Hippocampal formation (tissue), 2 donors: ENCODE measurements around the gene REN.
A peak's percentile ranks its signal among the peaks of the same experiment; 100 is the strongest.

Experiments used
- DNase-seq, 2 donors: peaks; one replicate each; lab custom pipeline; 2025; lab: John Stamatoyannopoulos, UW

The REN gene

GRCh38 chr1:204166219-204166618 lies at the start of gene REN:
TSS of gene REN (minus strand) at chr1:204166337. CDS start at chr1:204166293, 44 bp downstream.
- DNase-seq, result no peak

GRCh38 chr1:204213668-204214662 lies 47.8 kb upstream of the REN start, which contains the start of gene GOLT1A:
TSS of gene GOLT1A (minus strand) at chr1:204213988. CDS start at chr1:204213906, 82 bp downstream.
- DNase-seq, result peak; percentile 50 to 72

DNA sequence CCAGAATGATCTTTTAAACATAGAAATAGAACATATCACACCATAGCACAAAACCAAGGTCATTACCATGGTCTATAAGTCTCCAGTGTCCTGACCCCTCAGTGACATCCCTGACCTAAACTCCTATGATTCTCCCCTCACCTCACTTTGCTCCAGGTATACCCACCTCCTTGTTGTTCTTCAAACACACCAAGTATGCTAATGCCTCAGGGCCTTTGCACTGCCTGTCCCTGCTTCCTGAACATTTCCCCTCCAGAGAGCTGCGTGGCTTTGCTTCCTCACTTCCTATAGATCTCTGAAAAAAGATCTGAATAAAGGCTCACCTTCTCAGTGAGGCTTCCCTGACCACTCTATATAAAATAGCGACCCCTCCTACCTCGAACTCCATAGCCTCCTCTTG lies 46.6 kb upstream of the REN start:
- DNase-seq, result no peak

DNA sequence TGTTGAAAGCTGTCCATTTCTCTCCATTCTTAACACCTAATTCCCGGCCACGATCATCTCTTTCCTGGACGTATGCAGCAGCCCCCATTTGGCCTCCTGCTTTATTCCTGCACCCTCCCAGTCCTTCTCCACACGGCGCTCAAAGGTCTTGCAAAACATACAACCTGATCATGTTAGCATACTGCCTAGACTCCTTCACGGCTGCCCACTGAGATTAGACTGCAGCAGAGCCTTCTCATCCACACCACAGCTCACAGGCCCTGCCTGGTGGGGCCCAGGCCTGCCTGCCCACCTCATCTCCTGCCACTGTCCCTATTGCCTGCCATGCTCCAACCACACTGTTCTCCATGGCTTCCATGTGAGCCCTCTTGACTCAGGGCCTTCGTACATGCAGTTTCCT lies 44.9 kb upstream of the REN start:
- no peak for DNase-seq

DNA sequence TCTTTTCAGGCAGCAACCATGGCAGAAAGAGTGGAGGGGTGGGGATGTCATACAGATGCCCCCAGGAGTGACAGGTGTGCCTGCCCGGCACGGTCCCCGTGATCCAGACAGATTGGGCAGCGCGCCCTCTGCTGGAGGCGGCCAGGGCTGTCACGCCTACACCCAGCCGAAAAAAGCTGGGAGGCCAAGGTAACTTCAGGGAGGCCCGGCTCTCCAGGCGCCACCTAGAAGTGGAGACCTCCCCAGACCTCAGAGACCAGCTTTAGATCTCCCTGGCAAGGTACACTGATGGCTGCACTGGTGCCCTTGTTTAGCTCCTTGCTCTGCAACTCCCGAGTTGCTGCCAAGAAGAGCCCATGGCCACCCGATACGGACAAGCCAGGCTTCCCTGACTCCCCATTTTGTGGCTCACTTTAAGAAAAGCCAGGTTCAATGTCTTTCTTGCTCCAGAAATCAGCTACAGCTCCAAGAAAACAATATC lies 41.0 kb upstream of the REN start:
- no peak for DNase-seq

GRCh38 chr1:204206121-204206520 lies 40.0 kb upstream of the REN start:
- no peak for DNase-seq

GRCh38 chr1:204205486-204205885 lies 39.3 kb upstream of the REN start:
- DNase-seq, result no peak

- no peak for DNase-seq
These were observed 38.8 kb upstream of the REN start for GRCh38 chr1:204204944-204205343.

DNA sequence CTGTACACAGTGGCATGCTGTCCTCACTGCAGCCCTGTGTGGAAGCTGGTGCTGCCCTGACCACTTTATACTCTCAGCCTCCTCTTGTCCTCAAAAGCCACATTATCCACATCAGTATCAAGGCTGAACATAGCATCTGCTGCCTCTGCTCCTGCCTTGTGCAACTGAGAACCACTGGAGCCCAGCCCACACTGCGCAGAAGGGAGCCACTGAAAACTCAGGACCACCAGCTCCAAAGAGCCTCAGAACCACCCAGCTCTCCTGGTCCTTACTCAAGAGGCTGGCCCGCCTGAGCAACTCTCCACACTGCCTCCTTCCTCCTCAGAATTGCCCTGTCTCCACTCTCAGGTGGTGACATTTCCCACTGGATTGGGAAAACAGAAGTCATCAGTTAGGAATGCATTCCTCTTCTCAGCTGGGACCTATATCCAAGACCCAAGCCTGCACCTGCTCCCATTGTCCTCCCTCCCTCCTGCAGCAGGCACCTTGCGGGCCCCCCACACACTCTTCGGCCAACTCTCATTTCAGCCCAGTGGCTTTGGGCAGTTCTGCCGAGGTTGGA lies 37.1 kb upstream of the REN start:
- DNase-seq, result no peak

DNA sequence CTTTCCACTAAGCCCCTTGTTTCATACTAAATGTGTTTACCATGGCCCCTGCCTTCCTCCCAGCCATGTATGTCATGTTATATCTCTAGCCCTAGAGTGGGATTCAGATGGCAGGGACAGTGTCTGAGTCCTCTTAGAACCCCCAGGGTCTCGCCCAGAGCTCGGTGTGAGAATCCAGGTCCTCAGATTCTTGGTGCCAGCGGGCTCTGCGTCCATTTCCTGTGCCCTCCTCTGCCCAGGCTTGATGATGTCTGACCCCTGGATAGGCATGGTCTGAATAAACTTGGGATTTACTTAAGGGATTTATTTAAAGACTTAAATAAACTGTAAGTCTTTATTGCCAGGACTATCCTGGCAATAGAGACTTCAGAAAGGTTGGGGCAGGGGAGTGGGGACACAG lies 36.3 kb upstream of the REN start:
- DNase-seq, result no peak

DNA sequence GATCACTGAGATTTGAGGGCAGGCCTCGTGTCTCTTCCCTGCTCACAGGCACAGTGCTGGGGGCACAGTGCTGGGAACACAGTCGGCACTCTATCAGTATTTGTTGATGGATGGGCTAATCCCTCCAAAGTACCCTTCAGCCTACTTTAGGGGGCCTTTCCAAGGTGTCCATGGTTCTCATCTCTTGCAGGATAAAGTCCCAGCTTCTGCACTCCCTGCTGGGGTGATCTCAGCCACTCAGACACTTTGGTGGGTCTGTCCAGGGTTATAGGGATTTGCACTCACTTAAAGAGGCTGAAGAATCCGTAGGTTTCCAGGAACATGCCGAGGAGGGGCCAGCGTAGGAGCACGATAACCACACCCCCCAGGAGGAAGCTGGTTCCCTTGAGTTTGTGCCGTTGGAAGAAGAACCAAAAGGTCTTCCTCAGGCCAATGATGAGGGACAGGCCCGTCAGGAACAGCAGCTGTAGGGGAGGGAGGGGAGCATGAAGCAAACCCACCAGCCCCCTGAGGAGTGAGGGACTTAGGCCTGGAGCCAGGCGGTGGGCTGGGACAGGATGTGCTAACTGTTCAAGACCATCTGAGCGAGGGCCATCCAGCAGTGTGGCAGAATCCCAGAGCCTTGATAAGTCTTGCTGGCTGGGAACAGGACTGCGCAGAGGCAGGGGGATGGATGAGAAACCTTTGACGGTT lies 35.4 kb upstream of the REN start:
- no peak for DNase-seq

DNA sequence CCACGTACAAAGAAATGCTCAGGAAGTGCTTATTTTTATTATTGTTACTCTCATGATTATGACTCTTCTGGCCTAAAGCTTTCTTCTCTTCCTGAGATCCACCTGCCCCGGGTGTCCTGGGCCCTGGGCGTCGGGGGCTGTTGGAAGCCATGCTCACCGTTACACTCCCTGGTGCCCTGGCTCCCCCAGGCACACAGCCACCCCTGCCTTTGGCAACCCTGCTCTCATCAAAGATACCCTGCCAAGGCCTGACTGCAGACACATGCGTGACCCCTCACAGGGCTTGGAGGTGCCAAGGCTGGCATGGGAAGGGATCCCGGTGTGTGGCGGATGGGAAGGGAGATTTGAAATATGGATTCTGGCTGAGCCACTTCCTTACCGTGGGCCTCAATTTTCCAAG lies 33.4 kb upstream of the REN start:
- no peak for DNase-seq

GRCh38 chr1:204198348-204199340 lies 32.5 kb upstream of the REN start:
- DNase-seq, result no peak

- no peak for DNase-seq
These were observed 30.9 kb upstream of the REN start for GRCh38 chr1:204197068-204197467.

- no peak for DNase-seq
These were observed 30.1 kb upstream of the REN start, which contains the start of gene KISS1 for GRCh38 chr1:204196068-204196795. TSS of gene KISS1 (minus strand) at chr1:204196491. CDS start at chr1:204192876, 3,615 bp downstream.

DNA sequence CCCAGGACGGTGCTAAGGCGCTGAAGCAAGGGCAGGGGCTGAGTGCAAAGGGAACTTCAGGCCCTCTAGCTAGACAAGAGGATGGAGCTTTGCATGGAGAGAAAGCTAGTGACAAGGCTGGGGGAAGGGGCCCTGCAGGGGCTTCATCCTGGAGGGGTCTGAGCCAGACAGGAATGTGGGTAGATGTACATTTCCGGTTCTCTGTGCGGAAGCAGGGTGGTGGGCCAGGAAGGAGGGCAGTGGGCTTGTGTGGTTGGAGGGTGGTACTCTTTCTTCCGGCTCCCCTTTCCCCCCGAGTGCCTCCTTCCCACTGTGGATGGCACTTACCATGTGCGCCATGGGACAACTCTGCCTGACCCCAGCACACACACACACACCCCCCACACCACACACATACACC lies 28.6 kb upstream of the REN start:
- no peak for DNase-seq

DNA sequence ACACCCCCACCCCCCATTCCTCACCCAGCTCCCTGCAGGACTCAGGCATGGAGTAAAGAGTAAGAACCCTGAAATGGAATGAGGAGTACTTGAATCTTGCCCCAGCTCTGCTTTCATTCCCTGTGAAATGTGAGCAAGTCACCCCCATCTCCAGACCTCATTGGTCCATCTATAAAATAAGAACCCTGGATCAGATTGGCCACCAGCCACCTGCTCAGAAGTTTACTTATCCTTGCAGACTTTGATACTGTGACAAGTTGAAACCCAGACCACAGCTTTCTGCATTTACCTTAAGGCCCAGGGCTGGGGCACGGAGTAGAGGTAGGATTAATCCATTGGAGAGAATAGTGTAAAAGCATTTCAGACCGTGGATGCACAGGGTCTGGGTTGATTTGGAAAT lies 27.9 kb upstream of the REN start:
- no peak for DNase-seq

- DNase-seq, result no peak
These were observed 26.6 kb upstream of the REN start for GRCh38 chr1:204192589-204193352.

GRCh38 chr1:204192046-204192445 lies 25.9 kb upstream of the REN start:
- no peak for DNase-seq

DNA sequence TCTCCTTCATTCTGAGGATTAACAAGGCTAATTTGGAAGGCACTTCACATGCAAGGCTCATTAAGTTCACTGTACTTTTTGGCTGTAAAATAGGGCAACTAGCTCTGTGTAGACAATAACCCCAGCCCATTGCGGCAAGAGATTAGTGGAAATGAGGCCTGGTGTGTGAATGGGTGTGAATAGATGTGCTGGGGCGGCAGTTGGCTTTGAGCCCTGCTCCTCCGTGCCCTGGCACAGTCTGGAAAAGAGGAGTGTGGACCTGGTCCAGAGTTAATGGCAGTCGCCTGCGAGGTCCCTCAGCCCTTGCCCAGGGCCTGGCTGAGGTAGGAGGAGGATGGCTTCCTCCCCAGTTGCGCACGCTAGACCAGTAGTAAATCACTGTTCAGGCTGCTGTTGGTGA lies 25.3 kb upstream of the REN start:
- DNase-seq, result peak in 1 of 2 donors; percentile 42
